ENCODE measurements around the gene TBCB. TPM values are rescaled to one million over a fixed set of nuclear protein-coding genes. Genes with fewer than 3 reads are reported as not detected.
A peak's percentile ranks its signal among the peaks of the same experiment; 100 is the strongest.
"Not testable (repeated sequence)": the region's sequence is repeated elsewhere in the genome, so short reads cannot be mapped to it uniquely, and the experiment has no call there.

Gene TBCB
- total RNA-seq, 2 donors from 2014 or later, result 107 to 110 TPM

DNA sequence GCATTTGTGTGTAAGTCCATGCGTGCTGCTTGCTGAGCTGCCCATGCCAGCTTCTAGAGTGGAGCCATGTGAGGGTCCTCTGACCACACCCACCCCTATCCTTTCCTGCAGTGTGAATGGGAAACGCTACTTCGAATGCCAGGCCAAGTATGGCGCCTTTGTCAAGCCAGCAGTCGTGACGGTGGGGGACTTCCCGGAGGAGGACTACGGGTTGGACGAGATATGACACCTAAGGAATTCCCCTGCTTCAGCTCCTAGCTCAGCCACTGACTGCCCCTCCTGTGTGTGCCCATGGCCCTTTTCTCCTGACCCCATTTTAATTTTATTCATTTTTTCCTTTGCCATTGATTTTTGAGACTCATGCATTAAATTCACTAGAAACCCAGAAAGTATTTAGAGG, 10.3 kb downstream of the TBCB start:
- peaks cover 48% of the 10 kb centered on the region for H3K36me3 ChIP-seq
- H3K4me1 ChIP-seq, result peaks cover 0 to 17% of the 10 kb centered on the region in 2 donors
- no peak for TF ChIP-seq CTCF (IDR thresholded peaks at IDR 0.05)
- H3K27ac ChIP-seq, result no peak overlapping the region
- no peak overlapping the region for H3K4me3 ChIP-seq
- H3K27me3 ChIP-seq, result no peaks in the 10 kb centered on the region
- no peaks in the 10 kb centered on the region for H3K9me3 ChIP-seq
- DNase-seq (ENCODE audit: low spot score), result no peak

- Histone ChIP-seq H3K36me3 (peaks cover 24% of the 10 kb centered on the region), H3K27me3 (no peaks in the 10 kb centered on the region), H3K4me3 (peak overlapping the region; percentile 41 to 54), H3K9me3 (no peaks in the 10 kb centered on the region), H3K4me1 (peaks cover 0 to 21% of the 10 kb centered on the region in 2 donors), H3K27ac (peak overlapping the region; percentile 86 to 98)
- DNase-seq (ENCODE audit: low spot score), result no peak
- TF ChIP-seq CTCF (IDR thresholded peaks at IDR 0.05), result no peak
Observed at GRCh38 chr19:36128392-36128736, 13.1 kb downstream of the TBCB start.

DNA sequence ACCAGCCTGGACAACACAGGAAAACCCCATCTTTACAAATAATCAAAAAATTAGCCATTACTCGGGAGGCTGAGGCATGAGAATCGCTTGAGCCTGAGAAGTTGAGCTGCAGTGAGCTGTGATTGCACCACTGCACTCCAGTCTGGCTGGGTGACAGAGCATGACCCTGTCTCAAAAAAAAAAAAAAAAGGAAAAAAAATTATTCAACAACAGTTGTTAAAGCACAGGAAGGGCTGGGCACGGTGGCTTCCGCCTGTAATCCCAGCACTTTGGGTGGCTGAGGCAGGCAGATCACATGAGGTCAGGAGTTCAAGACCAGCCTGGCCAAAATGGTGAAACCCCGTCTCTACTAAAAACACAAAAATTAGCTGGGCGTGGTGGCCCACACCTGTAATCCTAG, 16.0 kb downstream of the TBCB start:
- H3K9me3 ChIP-seq; H3K36me3 ChIP-seq; H3K27ac ChIP-seq; H3K4me3 ChIP-seq; DNase-seq (ENCODE audit: low spot score); H3K27me3 ChIP-seq: not testable (repeated sequence)
- peaks cover 0 to 26% of the 10 kb centered on the region in 2 donors for H3K4me1 ChIP-seq

- not testable (repeated sequence) for H3K27me3 ChIP-seq; H3K36me3 ChIP-seq; H3K9me3 ChIP-seq; H3K4me3 ChIP-seq; DNase-seq (ENCODE audit: low spot score); H3K27ac ChIP-seq
- H3K4me1 ChIP-seq, result peaks cover 0 to 27% of the 10 kb centered on the region in 2 donors
Observed at GRCh38 chr19:36134867-36135266, 19.6 kb downstream of the TBCB start.

GRCh38 chr19:36136964-36137686, 21.9 kb downstream of the TBCB start:
- peak; percentile 70 for DNase-seq (ENCODE audit: low spot score)
- Histone ChIP-seq H3K36me3 (peaks cover 4% of the 10 kb centered on the region), H3K4me3 (no peak overlapping the region), H3K27me3 (no peaks in the 10 kb centered on the region), H3K27ac (peak overlapping the region; percentile 50 to 61), H3K4me1 (peaks cover 0 to 33% of the 10 kb centered on the region in 2 donors), H3K9me3 (no peaks in the 10 kb centered on the region)
- no peak for TF ChIP-seq CTCF (IDR thresholded peaks at IDR 0.05)

GRCh38 chr19:36139120-36139472, 23.8 kb downstream of the TBCB start:
- no peak for DNase-seq (ENCODE audit: low spot score)
- TF ChIP-seq CTCF (IDR thresholded peaks at IDR 0.05), result no peak
- no peaks in the 10 kb centered on the region for H3K27me3 ChIP-seq
- peak overlapping the region; percentile 80 to 99 for H3K4me3 ChIP-seq
- peaks cover 0 to 35% of the 10 kb centered on the region in 2 donors for H3K4me1 ChIP-seq
- peak overlapping the region; percentile 97 to 100 for H3K27ac ChIP-seq
- H3K9me3 ChIP-seq, result no peaks in the 10 kb centered on the region
- H3K36me3 ChIP-seq, result peaks cover 19% of the 10 kb centered on the region
